HG02678 (cell line): ENCODE measurements around the gene AKT3.

Source experiments
- ATAC-seq: cut with Tn5 transposase; IDR thresholded peaks from one replicate; pipeline ENCODE4 v1.9.1; 2021; ENCODE audit warnings: mild to moderate bottlenecking, moderate library complexity; ENCODE audit not compliant: unreplicated experiment

Gene AKT3

GRCh38 chr1:243733670-243734307 lies 116.3 kb downstream of the AKT3 start:
- ATAC-seq, result no peak

- no peak for ATAC-seq
These were observed 117.4 kb downstream of the AKT3 start for GRCh38 chr1:243732637-243733036.

DNA sequence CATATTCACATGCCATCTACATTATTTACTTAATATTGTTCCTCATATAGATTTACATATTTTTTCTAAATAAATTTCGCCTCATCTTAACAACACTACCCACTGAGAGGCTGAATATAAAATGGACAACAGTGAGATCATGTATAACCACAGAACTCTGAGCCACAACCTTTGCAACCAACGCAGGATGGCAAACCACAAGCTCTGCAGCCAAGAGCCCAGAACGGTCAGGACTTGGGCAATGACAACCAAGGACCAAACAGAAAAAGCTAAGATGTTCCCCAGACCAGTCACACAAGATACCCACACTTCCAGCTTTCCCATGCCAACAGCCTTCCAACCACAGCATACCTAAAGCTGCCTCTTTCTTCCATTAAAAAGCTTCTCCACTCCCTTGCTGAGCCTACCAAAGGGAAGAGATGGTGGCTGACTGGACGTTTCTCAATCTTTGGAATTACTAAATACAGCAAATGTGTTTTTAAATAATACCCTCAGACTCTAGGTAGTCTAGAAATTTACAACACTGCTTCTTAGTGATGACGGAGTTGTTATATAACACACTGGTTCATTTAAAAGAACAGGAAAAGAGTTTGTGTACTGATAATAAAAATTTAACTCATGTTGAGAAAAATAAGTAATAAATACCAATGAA lies 117.9 kb downstream of the AKT3 start:
- ATAC-seq, result no peak

DNA sequence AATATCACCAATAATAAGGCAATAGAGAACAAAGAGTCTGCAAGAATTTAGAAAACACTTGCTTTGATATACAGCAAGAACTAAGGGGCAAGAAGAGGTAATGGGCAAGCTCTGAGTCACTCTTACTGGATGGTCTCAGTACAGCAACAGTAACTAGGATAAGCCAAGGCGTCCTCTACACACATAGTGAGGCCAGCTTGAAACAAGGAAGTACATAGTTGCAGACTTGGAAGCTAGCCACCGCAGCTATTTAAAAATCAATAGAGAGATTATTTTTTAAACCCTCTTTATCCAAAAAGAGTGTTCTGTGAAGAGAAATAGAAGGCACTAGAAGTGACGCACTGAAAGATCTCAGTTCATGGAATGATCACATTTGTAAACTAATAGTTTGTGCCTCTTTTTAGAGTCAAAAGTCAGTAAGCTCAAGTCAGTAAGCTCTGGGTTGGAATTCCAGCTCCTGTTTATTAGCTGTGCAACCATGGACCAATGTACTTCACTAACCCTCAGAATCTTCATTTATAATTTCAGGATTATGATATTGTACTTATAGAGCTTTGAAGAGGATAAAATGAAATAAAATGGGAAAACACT lies 118.6 kb downstream of the AKT3 start:
- ATAC-seq, result no peak

DNA sequence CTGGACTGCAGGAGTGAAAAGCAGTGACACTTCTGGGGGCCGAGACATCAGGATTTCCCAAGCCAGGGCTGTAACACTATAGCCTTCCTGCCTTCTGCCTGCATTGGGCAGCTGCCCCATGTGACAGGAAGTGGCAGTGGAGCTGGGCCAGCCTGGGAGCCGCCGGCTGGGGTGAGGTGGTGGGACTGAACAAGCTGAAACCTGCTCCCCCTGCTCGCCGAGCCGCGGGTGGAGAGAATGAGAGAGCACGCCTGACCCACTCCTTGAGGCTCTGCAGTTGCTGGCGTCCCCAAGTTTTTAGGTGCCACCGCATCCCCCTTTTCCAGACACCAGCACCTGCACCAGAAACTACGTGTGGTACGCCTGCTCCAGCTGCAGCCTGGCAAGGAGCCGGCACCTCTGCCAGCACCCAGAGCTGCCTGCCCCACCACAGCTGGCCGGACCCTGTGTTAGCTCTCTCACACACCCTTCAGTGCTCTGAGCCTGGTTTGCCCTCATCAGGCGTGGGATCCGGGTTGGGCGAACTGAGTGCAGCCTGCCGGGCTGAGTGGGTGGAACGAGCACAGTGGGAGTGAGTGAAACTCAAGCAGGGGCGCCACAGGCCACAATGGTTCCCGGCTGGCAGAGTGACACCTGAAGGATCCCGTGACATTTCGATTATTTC lies 119.4 kb downstream of the AKT3 start:
- ATAC-seq, result no peak

- ATAC-seq, result no peak
These were observed 120.1 kb downstream of the AKT3 start for GRCh38 chr1:243729956-243730355.

DNA sequence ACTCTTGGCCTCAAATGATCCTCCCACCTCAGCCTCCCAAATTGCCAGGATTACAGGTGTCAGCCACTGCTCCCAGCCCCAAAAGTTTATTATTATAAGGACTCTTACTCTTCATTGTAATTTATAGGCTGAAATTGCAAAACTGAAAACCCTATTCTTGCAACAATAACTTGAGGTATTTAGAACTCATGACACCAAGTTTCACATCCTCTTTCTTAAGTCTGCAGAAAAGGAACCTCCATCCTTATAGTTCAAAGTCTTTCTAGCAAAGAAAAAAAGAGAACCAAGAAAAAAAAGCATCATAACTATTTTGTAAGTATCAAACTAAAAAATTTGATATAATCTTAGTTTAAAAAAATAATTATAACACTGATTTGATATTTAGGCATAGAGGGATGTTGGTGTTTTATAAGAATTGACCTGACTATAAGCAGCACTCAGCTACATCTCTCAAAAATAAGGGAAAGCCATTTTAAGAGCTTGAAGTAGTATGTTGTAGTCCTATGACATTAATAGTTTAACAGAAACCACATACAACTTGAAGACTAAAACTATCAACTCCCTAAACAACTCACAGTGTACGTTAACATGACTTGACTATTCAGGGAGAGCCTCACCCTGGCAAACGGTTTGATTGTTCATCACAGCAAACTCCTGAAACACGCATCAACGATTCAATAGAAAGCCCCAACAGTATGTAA lies 122.4 kb downstream of the AKT3 start:
- ATAC-seq, result peak; percentile 78

DNA sequence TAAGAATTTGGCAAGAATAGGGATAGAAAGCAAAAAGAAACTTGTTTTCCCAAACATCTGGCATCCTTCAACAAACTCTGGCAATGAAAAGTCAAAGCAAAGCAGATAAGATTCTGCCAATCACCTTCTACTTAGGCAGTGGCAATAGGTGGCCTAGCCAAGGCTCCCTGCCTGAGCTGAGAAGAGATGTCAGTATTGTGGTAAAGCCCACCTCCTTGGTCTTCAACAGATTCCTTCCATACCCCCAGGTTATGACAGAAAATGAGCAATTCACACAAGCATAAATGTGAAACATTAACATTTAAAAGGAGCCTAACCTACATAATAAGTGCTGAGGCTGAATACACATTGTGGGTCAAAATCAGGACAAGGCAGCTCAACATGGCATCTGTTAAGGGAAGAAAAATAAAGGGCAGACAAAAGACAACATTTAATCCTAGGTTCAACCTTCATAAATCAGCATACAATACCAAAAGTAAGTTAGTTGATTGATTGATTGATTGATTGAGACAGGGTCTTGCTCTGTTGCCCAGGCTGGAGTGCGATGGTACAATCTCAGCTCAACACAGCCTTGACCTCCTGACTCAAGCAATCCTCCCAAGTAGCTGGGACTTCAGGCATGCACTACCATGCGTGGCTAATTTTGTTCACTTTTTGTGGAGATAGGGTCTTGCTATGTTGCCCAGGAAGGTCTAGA lies 123.1 kb downstream of the AKT3 start:
- peak; percentile 15 for ATAC-seq

DNA sequence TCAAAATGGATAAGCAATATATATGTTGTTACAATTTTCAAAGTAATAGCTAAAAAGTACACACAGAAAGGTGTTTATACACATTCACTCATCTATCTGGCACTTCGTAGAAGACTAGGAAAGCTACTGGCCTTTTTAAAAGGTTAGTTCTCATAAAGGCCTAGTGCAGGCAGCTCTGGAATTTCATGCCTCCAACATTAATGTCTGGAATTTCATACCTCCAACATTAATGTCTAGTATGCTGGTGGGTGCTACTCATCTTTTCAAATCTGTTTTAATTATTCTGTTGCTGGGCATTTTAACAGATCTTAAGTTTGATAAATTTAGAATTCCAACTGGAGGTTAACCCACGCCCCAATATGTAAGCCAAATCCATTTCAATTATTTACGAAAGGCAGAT lies 124.2 kb downstream of the AKT3 start:
- no peak for ATAC-seq

DNA sequence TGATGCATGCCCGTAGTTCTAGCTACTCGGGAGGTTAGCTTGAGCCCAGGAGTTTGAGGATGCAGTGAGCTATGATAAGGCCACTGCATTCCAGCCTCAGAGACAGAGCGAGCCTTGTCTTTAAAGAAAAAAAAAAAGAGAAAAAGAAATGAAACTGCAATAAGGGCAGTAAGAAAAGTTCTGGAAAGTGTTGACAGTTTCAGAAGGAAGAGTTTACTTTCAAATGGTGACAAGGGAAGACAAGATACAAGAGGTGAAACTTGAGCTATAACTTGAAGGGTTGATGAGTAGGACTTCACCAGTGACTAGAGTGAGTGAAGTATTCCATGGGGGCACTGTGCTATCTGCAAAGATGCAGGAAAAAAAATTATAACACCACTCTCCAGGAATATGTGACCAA lies 125.0 kb downstream of the AKT3 start:
- no peak for ATAC-seq

DNA sequence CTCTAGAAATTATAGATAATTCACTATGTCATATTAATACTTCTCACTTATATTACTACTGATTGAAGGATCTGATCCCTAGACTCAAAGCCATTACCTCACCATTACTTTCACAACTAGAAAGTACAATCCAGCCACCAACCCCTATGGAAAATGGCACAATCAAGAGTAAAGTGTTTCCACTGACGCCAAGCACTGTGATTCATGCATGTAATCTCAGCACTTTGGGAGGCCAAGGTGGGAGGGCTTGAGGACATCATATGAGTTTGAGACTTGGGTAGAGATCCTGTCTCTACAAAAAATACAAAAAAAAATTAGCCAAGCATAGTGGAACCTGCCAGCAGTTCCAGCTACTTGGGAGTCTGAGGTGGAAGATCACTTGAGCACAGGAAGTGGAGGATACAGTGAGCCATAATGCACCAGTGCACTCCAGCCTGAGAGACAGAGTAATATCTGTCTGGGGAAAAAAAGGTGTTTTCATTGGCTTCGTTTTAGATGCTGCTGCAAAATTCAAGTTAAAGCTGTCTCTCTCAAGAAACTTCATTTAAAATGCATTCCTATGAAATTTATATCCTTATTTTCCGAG lies 126.5 kb downstream of the AKT3 start:
- ATAC-seq, result no peak

DNA sequence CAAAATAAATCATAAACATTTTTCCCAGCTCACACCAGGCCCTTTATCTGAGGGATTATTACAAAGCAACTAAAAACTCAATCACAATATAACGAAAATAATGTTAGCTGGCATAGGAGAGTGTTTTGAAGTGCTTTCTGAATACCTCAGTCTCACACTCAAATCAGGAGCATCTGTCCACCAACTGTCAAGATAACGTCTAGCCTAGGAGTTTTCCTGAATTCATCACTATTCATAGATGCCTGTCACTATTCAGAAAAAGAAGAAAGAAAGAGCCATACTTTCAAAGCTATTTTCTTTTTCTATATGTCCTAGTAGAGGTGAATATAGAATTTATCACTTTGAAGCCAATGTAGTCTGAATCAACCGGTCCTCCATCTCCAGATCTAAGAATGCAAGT lies 127.0 kb downstream of the AKT3 start:
- ATAC-seq, result no peak

DNA sequence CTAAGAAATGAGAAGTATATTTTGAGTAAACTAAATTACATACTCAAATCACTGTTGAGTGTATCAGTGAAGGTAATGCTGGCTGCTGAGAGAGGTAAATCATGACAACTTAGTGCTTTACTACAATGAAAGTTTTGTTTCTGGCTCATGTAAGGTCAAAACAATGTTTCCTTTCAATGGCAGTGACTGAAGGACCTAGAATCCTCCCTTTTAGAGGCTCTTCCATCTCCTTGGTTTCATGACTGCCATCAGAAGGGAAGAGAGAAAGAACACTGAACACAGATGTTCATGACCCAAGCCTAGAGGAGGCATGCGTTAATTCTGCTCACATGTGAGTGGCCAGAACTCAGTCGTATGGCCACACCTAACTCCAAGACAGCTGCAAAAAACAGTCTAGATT lies 130.6 kb downstream of the AKT3 start:
- ATAC-seq, result no peak

GRCh38 chr1:243718893-243719292 lies 131.2 kb downstream of the AKT3 start:
- no peak for ATAC-seq

GRCh38 chr1:243718022-243718421 lies 132.0 kb downstream of the AKT3 start:
- ATAC-seq, result no peak

DNA sequence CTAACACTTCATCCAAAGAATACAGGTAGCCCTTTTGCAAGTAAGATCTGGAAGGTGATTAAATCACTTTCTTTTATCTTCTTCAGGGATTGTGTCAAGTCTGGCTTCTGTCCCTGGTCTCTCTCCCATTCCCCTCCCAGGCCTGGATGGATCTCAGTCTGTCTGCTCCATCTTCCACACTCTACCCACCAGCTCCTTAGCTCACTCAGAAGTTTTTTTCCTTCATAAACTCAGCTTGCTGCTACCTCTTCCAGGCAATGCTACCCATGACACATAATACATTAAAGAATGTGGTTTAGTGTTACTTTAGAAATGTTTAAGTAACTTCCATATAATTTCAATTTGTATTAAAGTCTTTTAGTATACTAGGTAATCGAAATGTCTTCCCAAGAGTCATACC lies 133.1 kb downstream of the AKT3 start:
- no peak for ATAC-seq

DNA sequence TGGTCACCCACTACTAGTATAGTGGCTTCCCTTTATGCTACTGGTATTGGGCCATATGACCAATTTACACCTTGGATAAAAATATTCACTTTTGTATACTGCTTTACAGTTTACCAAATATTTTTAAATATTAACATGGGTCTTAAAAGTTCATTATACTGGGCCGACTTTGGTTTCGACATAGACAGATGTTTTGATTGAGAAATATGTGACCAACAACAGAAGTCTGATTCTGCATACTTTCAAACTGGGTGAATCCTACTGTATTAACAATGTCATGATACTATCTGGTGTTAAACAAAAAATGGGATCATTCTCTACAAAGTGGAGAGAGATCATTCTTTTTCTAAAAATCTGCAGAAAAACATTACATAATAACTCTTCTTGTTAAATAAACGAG lies 134.8 kb downstream of the AKT3 start:
- ATAC-seq, result no peak

- no peak for ATAC-seq
These were observed 136.4 kb downstream of the AKT3 start for GRCh38 chr1:243713470-243714186.

DNA sequence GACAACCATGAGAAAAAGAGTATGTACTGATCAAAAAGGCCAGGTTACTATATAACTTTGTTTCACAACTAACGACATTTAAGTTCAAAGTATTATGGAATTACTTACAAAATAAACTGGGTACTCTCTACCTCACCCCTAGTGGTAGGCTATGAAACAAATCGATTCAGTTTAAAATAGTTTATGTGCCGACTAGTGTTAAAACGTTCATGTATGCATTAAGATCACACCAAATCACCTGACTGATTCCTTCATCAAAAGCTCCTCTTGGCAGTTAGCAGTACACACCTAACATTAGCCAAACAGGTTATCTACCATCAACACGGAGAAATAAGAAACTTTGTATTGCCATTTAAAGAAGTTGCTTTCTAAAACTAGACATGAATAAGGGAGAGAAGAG lies 137.1 kb downstream of the AKT3 start:
- no peak for ATAC-seq

GRCh38 chr1:243712242-243712641 lies 137.8 kb downstream of the AKT3 start:
- no peak for ATAC-seq
